Activated naive CD8-positive, alpha-beta T cell treated with anti-CD3 and anti-CD28 coated beads, Interleukin-2, amount 50 U/mL, for 24 hours (primary cell): Measurements from ENCODE around the gene FAIM.
"Not testable (repeated sequence)": the region's sequence is repeated elsewhere in the genome, so short reads cannot be mapped to it uniquely, and the experiment has no call there.

Experiments
- ATAC-seq: fragments of 150-1000 bp; cut with Tn5 transposase; one replicate; pipeline ENCODE4 v1.10.0; 2021
- DNase-seq: peaks from one replicate; pipeline ENCODE4 v3.0.0; 2021
- H3K27ac Mint-ChIP-seq: one replicate; pipeline ENCODE4 v1.8.0; 2021; ENCODE audit warnings: mild to moderate bottlenecking, mixed read lengths
- H3K27me3 Mint-ChIP-seq: one replicate; pipeline ENCODE4 v1.8.0; 2021; ENCODE audit warnings: mixed read lengths
- H3K36me3 Mint-ChIP-seq: one replicate; pipeline ENCODE4 v1.8.0; 2021; ENCODE audit warnings: low read depth, mixed read lengths
- H3K4me1 Mint-ChIP-seq: one replicate; pipeline ENCODE4 v1.8.0; 2021; ENCODE audit warnings: mixed read lengths
- H3K4me3 Mint-ChIP-seq: one replicate; pipeline ENCODE4 v1.8.0; 2021; ENCODE audit warnings: mild to moderate bottlenecking, moderate library complexity, mixed read lengths
- H3K9me3 Mint-ChIP-seq: one replicate; pipeline ENCODE4 v1.8.0; 2021; ENCODE audit warnings: mixed read lengths

FAIM gene

DNA sequence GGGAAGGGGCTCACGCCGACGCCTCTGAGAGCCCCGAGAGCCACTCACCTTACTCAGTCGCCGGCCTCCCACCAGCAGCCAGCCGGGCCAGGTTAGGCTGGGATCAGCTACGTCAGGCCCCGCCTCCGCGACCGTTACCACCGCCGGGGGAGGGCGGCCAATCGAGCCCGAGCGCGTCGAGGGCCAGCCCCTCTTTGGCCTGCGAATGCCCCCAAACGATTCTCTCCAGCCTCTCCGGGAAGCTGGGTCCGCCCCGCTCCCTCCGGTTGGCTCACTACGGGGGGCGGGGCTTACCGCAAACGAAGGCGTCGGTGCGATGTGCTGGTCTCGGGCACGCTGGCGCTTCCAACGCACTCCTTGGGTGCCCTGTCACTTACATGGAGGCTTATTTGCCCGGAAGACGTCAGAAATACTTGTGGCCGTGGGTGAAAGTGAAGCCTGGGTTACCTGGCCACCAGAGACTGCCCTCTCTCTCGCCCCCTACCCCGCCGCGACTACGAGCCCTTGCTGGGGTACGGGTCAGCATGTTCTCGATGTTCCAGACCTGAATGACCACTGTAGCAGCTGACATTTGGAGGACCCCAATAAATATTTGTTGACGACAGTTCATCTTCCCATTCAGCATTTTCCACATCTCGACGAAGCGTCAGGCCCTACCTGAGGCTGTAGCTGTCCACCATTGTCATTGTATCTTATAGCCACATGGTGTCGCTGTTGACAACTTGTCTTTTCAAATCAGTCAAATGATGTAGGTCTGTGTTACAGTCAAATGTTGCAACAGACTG lies 14.2 kb upstream of the FAIM start, which contains the start of gene CEP70:
TSS of gene CEP70 (minus strand) at position 111 of the 785 bp plus-strand sequence. CDS start 21,333 bp downstream, outside the sequence.
- Mint-ChIP-seq H3K27me3 (no peaks in the 10 kb centered on the region), H3K4me1 (peaks cover 15% of the 10 kb centered on the region), H3K4me3 (peak within 1 kb of the TSS; percentile 95), H3K27ac (peak within 1 kb of the TSS; percentile 97), H3K36me3 (no peaks in the 10 kb centered on the region), H3K9me3 (no peaks in the 10 kb centered on the region)
- DNase-seq = peak; percentile 91
- peak; percentile 95 for ATAC-seq

DNA sequence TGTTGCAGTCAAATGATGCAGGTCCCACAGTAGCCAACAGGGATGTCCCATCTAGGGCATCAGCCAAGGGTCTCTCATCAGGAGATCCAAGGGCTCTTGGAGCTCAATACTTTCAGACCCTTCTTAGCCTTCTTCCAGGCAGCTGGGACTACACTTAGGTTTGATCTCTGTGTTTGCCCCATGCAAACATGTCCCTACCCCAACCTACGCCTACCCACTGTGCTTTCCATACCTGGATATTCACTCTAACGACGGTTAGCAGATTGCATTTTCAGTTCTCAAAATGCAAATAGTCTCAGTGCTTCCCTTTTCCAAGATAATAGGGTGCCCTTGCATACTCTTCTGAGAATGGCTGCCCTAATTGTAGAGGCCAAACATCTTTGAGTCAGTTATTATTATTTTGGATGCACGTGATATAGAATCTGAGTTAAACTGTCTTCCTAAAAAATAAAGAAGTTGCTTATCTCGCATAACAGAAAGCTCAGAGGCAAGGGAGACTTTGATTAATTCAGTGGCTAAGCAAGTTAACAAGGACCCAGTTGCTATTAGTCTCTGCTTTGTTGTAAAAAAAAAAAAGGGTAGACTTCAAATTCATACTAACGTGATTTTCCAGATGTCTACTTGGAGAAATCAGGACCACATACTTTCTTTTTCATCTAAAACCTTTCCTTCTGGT lies 13.5 kb upstream of the FAIM start:
- peak overlapping the region; percentile 95 for H3K4me3 Mint-ChIP-seq
- H3K9me3 Mint-ChIP-seq = no peaks in the 10 kb centered on the region
- H3K27ac Mint-ChIP-seq = peak overlapping the region; percentile 97
- H3K36me3 Mint-ChIP-seq = no peaks in the 10 kb centered on the region
- H3K4me1 Mint-ChIP-seq = peaks cover 15% of the 10 kb centered on the region
- no peak for DNase-seq
- no peak for ATAC-seq
- H3K27me3 Mint-ChIP-seq = no peaks in the 10 kb centered on the region

DNA sequence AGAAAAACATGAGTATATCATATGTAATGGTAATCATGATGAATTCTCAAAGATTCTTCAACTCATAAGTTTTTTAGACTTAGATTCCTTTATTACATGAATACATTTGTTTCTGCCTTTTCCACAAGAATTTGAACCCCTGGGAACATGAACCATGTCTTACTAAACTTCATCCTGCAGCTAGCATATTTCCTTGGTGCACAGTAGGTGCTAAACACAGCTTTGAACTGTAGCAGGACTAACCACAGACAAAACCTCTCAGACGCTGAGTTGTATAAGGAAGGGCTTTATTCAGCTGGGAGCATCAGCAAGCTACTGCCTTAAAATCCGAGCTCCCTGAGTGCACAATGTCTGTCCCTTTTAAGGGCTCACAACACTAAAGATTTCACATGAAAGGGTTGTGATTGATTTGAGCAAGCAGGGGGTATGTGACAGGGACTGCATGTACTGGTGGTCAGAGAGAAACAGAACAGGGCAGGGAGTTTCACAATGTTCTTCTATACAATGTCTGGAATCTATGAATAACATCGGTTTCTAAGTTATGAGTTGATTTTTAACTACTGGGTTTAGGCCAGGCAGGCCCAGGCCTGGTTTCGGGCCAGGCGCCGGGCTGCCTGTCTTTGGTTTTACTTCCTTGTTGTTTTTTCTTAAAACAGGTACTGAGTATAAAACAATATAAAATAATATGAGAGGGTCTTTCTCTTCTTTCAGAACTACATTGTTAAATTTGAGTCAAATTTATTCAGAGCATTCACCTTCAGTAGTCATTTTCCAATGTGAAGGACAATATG lies 11.2 kb upstream of the FAIM start:
- H3K9me3 Mint-ChIP-seq, H3K4me3 Mint-ChIP-seq, H3K27me3 Mint-ChIP-seq, H3K36me3 Mint-ChIP-seq, ATAC-seq, DNase-seq, H3K27ac Mint-ChIP-seq: not testable (repeated sequence)
- H3K4me1 Mint-ChIP-seq = peaks cover 15% of the 10 kb centered on the region

GRCh38 chr3:138598534-138598933 lies 10.0 kb upstream of the FAIM start:
- no peak for DNase-seq
- Mint-ChIP-seq H3K4me3 (no peak overlapping the region), H3K27ac (no peak overlapping the region), H3K9me3 (no peaks in the 10 kb centered on the region), H3K36me3 (peaks cover 2% of the 10 kb centered on the region), H3K27me3 (no peaks in the 10 kb centered on the region), H3K4me1 (peaks cover 9% of the 10 kb centered on the region)
- no peak for ATAC-seq

GRCh38 chr3:138600100-138600745 lies 8.3 kb upstream of the FAIM start:
- Mint-ChIP-seq H3K27me3 (no peaks in the 10 kb centered on the region), H3K4me1 (no peaks in the 10 kb centered on the region), H3K36me3 (peaks cover 2% of the 10 kb centered on the region), H3K27ac (no peak overlapping the region), H3K9me3 (no peaks in the 10 kb centered on the region), H3K4me3 (no peak overlapping the region)
- ATAC-seq (no peak), DNase-seq (no peak)

- not testable (repeated sequence) for H3K27ac Mint-ChIP-seq, ATAC-seq, H3K4me1 Mint-ChIP-seq
These were observed 6.9 kb upstream of the FAIM start for GRCh38 chr3:138601661-138602060.

GRCh38 chr3:138604106-138604595 lies 4.4 kb upstream of the FAIM start:
- H3K4me3 Mint-ChIP-seq, H3K4me1 Mint-ChIP-seq, ATAC-seq, DNase-seq, H3K36me3 Mint-ChIP-seq, H3K9me3 Mint-ChIP-seq, H3K27me3 Mint-ChIP-seq, H3K27ac Mint-ChIP-seq: not testable (repeated sequence)

More at GRCh38 chr3:138601661-138602060, 6.9 kb upstream of the FAIM start:
- not testable (repeated sequence) for H3K4me3 Mint-ChIP-seq, H3K36me3 Mint-ChIP-seq, DNase-seq, H3K9me3 Mint-ChIP-seq, H3K27me3 Mint-ChIP-seq

GRCh38 chr3:138609898-138610266 lies 1.3 kb downstream of the FAIM start:
- H3K9me3 Mint-ChIP-seq = no peaks in the 10 kb centered on the region
- peak overlapping the region; percentile 83 for H3K4me3 Mint-ChIP-seq
- ATAC-seq (no peak), DNase-seq (no peak)
- peaks cover 4% of the 10 kb centered on the region for H3K36me3 Mint-ChIP-seq
- H3K4me1 Mint-ChIP-seq = peaks cover 14% of the 10 kb centered on the region
- peak overlapping the region; percentile 93 for H3K27ac Mint-ChIP-seq
- no peaks in the 10 kb centered on the region for H3K27me3 Mint-ChIP-seq

- DNase-seq (no peak), ATAC-seq (no peak)
- Mint-ChIP-seq H3K9me3 (no peaks in the 10 kb centered on the region), H3K27ac (no peak overlapping the region), H3K4me3 (no peak overlapping the region), H3K36me3 (peaks cover 2% of the 10 kb centered on the region), H3K4me1 (no peaks in the 10 kb centered on the region), H3K27me3 (no peaks in the 10 kb centered on the region)
These were observed 6.9 kb downstream of the FAIM start for GRCh38 chr3:138615462-138615861.

DNA sequence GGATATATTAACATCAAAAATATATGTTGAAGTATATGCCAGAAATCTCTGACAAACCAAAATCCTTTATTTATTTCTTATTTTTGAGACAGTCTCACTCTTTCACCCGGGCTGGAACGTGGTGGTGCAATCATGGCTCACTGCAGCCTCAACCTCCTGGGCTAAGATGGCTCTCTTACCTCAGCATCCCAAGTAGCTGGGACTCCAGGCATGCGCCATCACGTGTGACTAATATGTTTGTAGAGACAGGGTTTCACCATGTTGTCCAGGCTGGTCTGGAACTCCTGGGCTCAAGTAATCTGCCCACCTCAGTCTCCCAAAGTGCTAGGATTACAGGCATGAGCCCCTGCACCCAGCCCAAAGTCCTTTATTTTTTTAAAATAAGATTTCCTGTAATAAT lies 11.9 kb downstream of the FAIM start:
- H3K36me3 Mint-ChIP-seq = no peaks in the 10 kb centered on the region
- no peak for ATAC-seq

GRCh38 chr3:138624518-138624917 lies 15.9 kb downstream of the FAIM start:
- Mint-ChIP-seq H3K27ac (no peak overlapping the region), H3K4me3 (no peak overlapping the region), H3K9me3 (no peaks in the 10 kb centered on the region), H3K4me1 (peaks cover 8% of the 10 kb centered on the region), H3K27me3 (no peaks in the 10 kb centered on the region), H3K36me3 (no peaks in the 10 kb centered on the region)
- no peak for DNase-seq
- ATAC-seq = no peak

More for the DNA sequence above, 11.9 kb downstream of the FAIM start:
- Mint-ChIP-seq H3K27ac (no peak overlapping the region), H3K4me1 (no peaks in the 10 kb centered on the region), H3K27me3 (no peaks in the 10 kb centered on the region), H3K9me3 (no peaks in the 10 kb centered on the region), H3K4me3 (no peak overlapping the region)
- no peak for DNase-seq

GRCh38 chr3:138625707-138626365 lies 17.3 kb downstream of the FAIM start:
- no peak overlapping the region for H3K4me3 Mint-ChIP-seq
- no peak for DNase-seq
- peaks cover 8% of the 10 kb centered on the region for H3K4me1 Mint-ChIP-seq
- no peak overlapping the region for H3K27ac Mint-ChIP-seq
- peak; percentile 49 for ATAC-seq
- H3K27me3 Mint-ChIP-seq = no peaks in the 10 kb centered on the region
- H3K9me3 Mint-ChIP-seq = no peaks in the 10 kb centered on the region
- H3K36me3 Mint-ChIP-seq = no peaks in the 10 kb centered on the region

- no peaks in the 10 kb centered on the region for H3K36me3 Mint-ChIP-seq
- H3K4me3 Mint-ChIP-seq = no peak overlapping the region
- no peak overlapping the region for H3K27ac Mint-ChIP-seq
- H3K4me1 Mint-ChIP-seq = peaks cover 8% of the 10 kb centered on the region
- no peak for DNase-seq
- no peaks in the 10 kb centered on the region for H3K27me3 Mint-ChIP-seq
- H3K9me3 Mint-ChIP-seq = no peaks in the 10 kb centered on the region
- no peak for ATAC-seq
These were observed 21.0 kb downstream of the FAIM start for GRCh38 chr3:138629526-138629925.

DNA sequence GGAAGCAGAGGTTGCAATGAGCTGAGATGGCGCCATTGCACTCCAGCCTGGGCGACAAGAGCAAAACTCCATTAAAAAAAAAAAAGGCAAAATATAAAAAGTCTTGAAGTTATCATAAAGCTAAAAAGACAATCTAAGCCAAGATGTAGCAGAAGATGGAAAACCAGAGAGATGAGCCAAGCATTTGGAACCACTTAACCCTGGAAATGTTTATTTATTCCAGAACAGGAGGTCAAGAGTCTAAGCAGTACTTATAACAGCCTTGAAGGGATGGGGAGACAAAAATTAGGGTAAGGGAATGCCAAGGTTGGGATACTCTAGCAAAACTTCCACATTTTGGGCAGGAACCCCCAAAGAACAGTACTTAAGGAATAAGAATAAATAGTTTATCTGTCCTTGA lies 30.1 kb downstream of the FAIM start:
- Mint-ChIP-seq H3K4me1 (no peaks in the 10 kb centered on the region), H3K27me3 (no peaks in the 10 kb centered on the region), H3K36me3 (peaks cover 10% of the 10 kb centered on the region), H3K27ac (no peak overlapping the region), H3K9me3 (peaks cover 28% of the 10 kb centered on the region), H3K4me3 (no peak overlapping the region)
- DNase-seq = no peak
- ATAC-seq = no peak
